GM23248 (cell line): ENCODE results near the gene CPN2. TPM values are rescaled to one million over a fixed set of nuclear protein-coding genes. Genes with fewer than 3 reads are reported as not detected.

ENCODE experiments used
- DNase-seq: peaks from one replicate; pipeline ENCODE4 v3.0.0-alpha.2; 2015
- H2AFZ ChIP-seq: fragments of 200-600 bp; sonication (generic); 2 replicates; pipeline ENCODE4 v1.6.1; 2016; ENCODE audit warnings: antibody characterized with exemption
- H3F3A ChIP-seq: fragments of 200-600 bp; sonication (generic); 2 replicates; pipeline ENCODE4 v1.6.1; 2016; ENCODE audit warnings: mild to moderate bottlenecking, antibody characterized with exemption, mixed run types; ENCODE audit not compliant: insufficient read depth
- H3K27ac ChIP-seq: fragments of 200-600 bp; sonication (generic); 2 replicates; pipeline ENCODE4 v1.5.1; 2016; ENCODE audit warnings: mild to moderate bottlenecking
- H3K27me3 ChIP-seq: fragments of 200-600 bp; sonication (generic); replicated peaks from 2 replicates; pipeline ENCODE4 v1.6.1; 2016; ENCODE audit warnings: mild to moderate bottlenecking; ENCODE audit not compliant: insufficient read depth
- H3K36me3 ChIP-seq: fragments of 200-600 bp; sonication (generic); 2 replicates; pipeline ENCODE4 v1.6.1; 2016; ENCODE audit warnings: low read depth, mild to moderate bottlenecking
- H3K4me1 ChIP-seq: fragments of 200-600 bp; sonication (generic); 2 replicates; pipeline ENCODE4 v1.6.1; 2016; ENCODE audit warnings: mild to moderate bottlenecking; ENCODE audit not compliant: insufficient read depth
- H3K4me2 ChIP-seq: fragments of 200-600 bp; sonication (generic); one replicate; pipeline ENCODE4 v1.6.1; 2016; ENCODE audit warnings: mild to moderate bottlenecking; ENCODE audit not compliant: unreplicated experiment
- H3K4me3 ChIP-seq: fragments of 200-600 bp; sonication (generic); 2 replicates; pipeline ENCODE4 v1.5.1; 2016; ENCODE audit warnings: mild to moderate bottlenecking
- H3K79me2 ChIP-seq: fragments of 200-600 bp; sonication (generic); 2 replicates; pipeline ENCODE4 v1.6.1; 2016; ENCODE audit warnings: mild to moderate bottlenecking; ENCODE audit not compliant: insufficient read depth
- H3K9ac ChIP-seq: fragments of 200-600 bp; sonication (generic); 2 replicates; pipeline ENCODE4 v1.6.1; 2016; ENCODE audit warnings: mild to moderate bottlenecking
- H3K9me2 ChIP-seq: fragments of 200-600 bp; sonication (generic); 2 replicates; pipeline ENCODE4 v1.6.1; 2016; ENCODE audit warnings: mixed run types, mild to moderate bottlenecking, moderate library complexity; ENCODE audit not compliant: insufficient read depth
- H3K9me3 ChIP-seq: fragments of 200-600 bp; sonication (generic); one replicate; pipeline ENCODE4 v1.6.1; 2017; ENCODE audit warnings: low read depth
- H4K20me1 ChIP-seq: fragments of 200-600 bp; sonication (generic); 2 replicates; pipeline ENCODE4 v1.6.0; 2016; ENCODE audit not compliant: insufficient read depth
- EZH2 ChIP-seq: fragments of 200-600 bp; sonication (generic); IDR thresholded peaks from 2 replicates; pipeline ENCODE4 v1.6.1; 2018; ENCODE audit warnings: antibody characterized with exemption, mild to moderate bottlenecking; ENCODE audit not compliant: insufficient read depth, poor library complexity, severe bottlenecking
- EZH2phosphoT487 ChIP-seq: fragments of 200-600 bp; sonication (generic); IDR thresholded peaks from 2 replicates; pipeline ENCODE4 v1.6.1; 2018; ENCODE audit warnings: antibody characterized with exemption, moderate library complexity, mild to moderate bottlenecking, low read depth; ENCODE audit not compliant: insufficient read depth
- WGBS, 2 experiments: methylation state at CpG; one replicate each; pipeline ENCODE4 v1.1.6; 2015 to 2017; ENCODE audit warnings: low lambda C conversion rate in 2 of 2, low coverage in 1 of 2; ENCODE audit errors: missing lambda C conversion rate in 2 of 2; 5-methylcytosine and 5-hydroxymethylcytosine counted together
- in situ Hi-C: fragments of 300-500 bp; cut with MboI; formaldehyde crosslinking; loops from 2 replicates; pipeline ENCODE4 v1.15.0; 2020
- polyA plus RNA-seq: library from polyadenylated mRNA; unstranded; fragments of >200 nt; fragmentation: Nextera tagmentation; extraction: Ambion mirVana; gene quantifications from 2 replicates; pipeline ENCODE4 v1.2.1, GENCODE V29; 2016
- total RNA-seq: library from RNA; depleted of rRNA; stranded (reverse); fragments of >200 nt; shearing (Covaris generic); gene quantifications from 2 replicates; pipeline ENCODE4 v1.2.3, GENCODE V29; 2014

CPN2 gene
- total and polyA plus RNA-seq, 2 experiments from 2014 or later = not detected

GRCh38 chr3:194386648-194387047 is 35.5 kb upstream of the CPN2 start:
- Histone ChIP-seq H3K9me3 (no peaks in the 10 kb centered on the region), H3K27ac (no peak overlapping the region), H3K36me3 (no peaks in the 10 kb centered on the region), H3K9ac (no peak overlapping the region), H3K4me1 (no peaks in the 10 kb centered on the region), H3K4me3 (no peak overlapping the region), H3K27me3 (peaks cover 10% of the 10 kb centered on the region), H3F3A (no peaks in the 10 kb centered on the region), H4K20me1 (no peaks in the 10 kb centered on the region), H3K79me2 (no peaks in the 10 kb centered on the region), H3K4me2 (no peak overlapping the region), H3K9me2 (no peaks in the 10 kb centered on the region), H2AFZ (no peak overlapping the region)
- WGBS, 2 experiments = 53 to 54% methylated on average over 7 of the region's 7 CpGs
- in situ Hi-C loops = no loop called here
- DNase-seq = no peak
- TF ChIP-seq EZH2phosphoT487 (no peak), EZH2 (no peak)

DNA sequence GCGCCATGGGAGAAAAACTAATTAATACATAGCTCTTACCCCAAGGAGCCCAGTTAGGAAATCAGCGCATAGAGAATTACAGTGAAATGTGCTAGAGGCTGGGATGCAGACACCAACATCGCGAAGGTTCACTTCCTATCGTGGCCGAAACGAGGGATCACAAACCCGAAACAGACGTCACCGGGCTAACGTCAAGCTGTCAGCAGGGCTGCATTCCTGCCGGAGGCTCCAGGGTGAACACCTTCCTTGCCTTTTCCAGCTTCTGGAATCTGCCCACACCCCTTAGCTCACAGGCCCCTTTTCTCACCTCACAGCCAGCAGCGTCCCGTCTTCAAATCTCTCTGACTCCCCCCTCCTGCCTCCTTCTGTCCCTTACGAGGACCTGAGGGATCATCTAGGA is 34.9 kb upstream of the CPN2 start:
- H2AFZ ChIP-seq = no peak overlapping the region

GRCh38 chr3:194384569-194385001 is 33.5 kb upstream of the CPN2 start:
- Histone ChIP-seq H4K20me1 (no peaks in the 10 kb centered on the region), H3K27me3 (peaks cover 4% of the 10 kb centered on the region; the same call in 1 of the 2 replicates), H3K9me3 (no peaks in the 10 kb centered on the region), H3K4me1 (no peaks in the 10 kb centered on the region), H3K36me3 (no peaks in the 10 kb centered on the region), H3K4me2 (no peak overlapping the region), H3K4me3 (no peak overlapping the region), H3K27ac (no peak overlapping the region), H3K79me2 (no peaks in the 10 kb centered on the region), H3K9me2 (no peaks in the 10 kb centered on the region), H3K9ac (no peak overlapping the region), H3F3A (no peaks in the 10 kb centered on the region), H2AFZ (no peak overlapping the region)
- no peak for DNase-seq
- TF ChIP-seq EZH2 = no peak
- TF ChIP-seq EZH2phosphoT487 = no peak
- in situ Hi-C loops = no loop called here
- 83 to 87% methylated on average over 12 of the region's 12 CpGs for WGBS, 2 experiments

More for the DNA sequence above, 34.9 kb upstream of the CPN2 start:
- H3K27me3 ChIP-seq = peaks cover 10% of the 10 kb centered on the region
- WGBS, 2 experiments = 71 to 75% methylated on average over 15 of the region's 15 CpGs
- no peaks in the 10 kb centered on the region for H3K4me1 ChIP-seq
- H3K4me2 ChIP-seq = no peak overlapping the region
- no peak overlapping the region for H3K9ac ChIP-seq
- TF ChIP-seq EZH2phosphoT487 = no peak
- no peak for TF ChIP-seq EZH2
- no peaks in the 10 kb centered on the region for H4K20me1 ChIP-seq
- H3K79me2 ChIP-seq = no peaks in the 10 kb centered on the region
- H3F3A ChIP-seq = no peaks in the 10 kb centered on the region
- H3K4me3 ChIP-seq = no peak overlapping the region
- in situ Hi-C loops = no loop called here
- no peaks in the 10 kb centered on the region for H3K36me3 ChIP-seq
- no peak for DNase-seq
- no peak overlapping the region for H3K27ac ChIP-seq
- H3K9me3 ChIP-seq = no peaks in the 10 kb centered on the region
- H3K9me2 ChIP-seq = no peaks in the 10 kb centered on the region

DNA sequence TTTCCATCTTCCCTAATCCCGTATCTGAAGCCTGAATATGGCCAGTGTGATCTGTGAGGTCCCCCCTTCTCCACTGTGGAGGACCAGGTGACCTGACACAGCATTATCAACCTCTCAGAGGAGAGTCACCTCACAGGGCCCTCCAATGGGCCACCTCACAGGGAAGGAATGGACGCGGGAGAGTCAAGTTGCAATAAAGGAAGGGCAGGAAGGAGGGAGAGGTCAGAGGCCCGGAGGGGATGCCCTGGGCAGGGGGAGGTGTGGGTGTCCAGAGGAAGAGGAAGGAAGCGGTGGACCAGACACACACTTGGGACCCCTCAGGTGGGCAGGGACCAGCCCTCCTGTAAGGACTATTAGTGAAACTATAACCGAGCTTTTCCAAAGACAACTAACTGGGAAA is 33.0 kb upstream of the CPN2 start:
- Histone ChIP-seq H3K27me3 (peaks cover 4% of the 10 kb centered on the region; the same call in 1 of the 2 replicates), H3K27ac (no peak overlapping the region), H3K9me2 (no peaks in the 10 kb centered on the region), H3K4me2 (no peak overlapping the region), H3K36me3 (no peaks in the 10 kb centered on the region), H3K9ac (no peak overlapping the region), H3K4me1 (no peaks in the 10 kb centered on the region), H4K20me1 (no peaks in the 10 kb centered on the region), H3F3A (no peaks in the 10 kb centered on the region), H3K79me2 (no peaks in the 10 kb centered on the region), H2AFZ (no peak overlapping the region), H3K9me3 (no peaks in the 10 kb centered on the region), H3K4me3 (no peak overlapping the region)
- TF ChIP-seq EZH2 (no peak), EZH2phosphoT487 (no peak)
- no peak for DNase-seq
- 77 to 79% methylated on average over 5 to 6 of the region's 6 CpGs for WGBS, 2 experiments
- in situ Hi-C loops = no loop called here
